Spleen (tissue), 7 donors: ENCODE measurements around the gene ANKS3.

Experiments
- CTCF ChIP-seq, 11 experiments: fragments of 200-600 bp in 7 of 11; fragments of 450-650 bp in 4 of 11; sonication (generic) in 4 of 11; IDR thresholded peaks in 8 of 11; conservative IDR thresholded peaks in 3 of 11; 1 replicate in 7 of 11; 2 replicates in 4 of 11; pipeline versions ENCODE4 v1.4.0 to v1.8.0; 2016 to 2021; ENCODE audit warnings: antibody characterized with exemption in 11 of 11, inconsistent platforms in 4 of 11, mild to moderate bottlenecking in 1 of 11
- POLR2A ChIP-seq, 3 donors: fragments of 450-650 bp; IDR thresholded peaks; one replicate each; pipeline ENCODE4 v1.5.1; 2017; ENCODE audit warnings: antibody characterized with exemption in 3 of 3, mild to moderate bottlenecking in 1 of 3
- POLR2AphosphoS5 ChIP-seq, 3 donors: sonication (generic); formaldehyde crosslinking; IDR thresholded peaks; one replicate each; pipeline ENCODE4 v1.5.1; 2017; ENCODE audit warnings: antibody characterized with exemption in 3 of 3
- donor health status: DM: no; HTN: no; CAD: no; lungs with moderate emphysema.
- donor health status: DM: no; HTN: no; CAD: no.
- donor health status: DM: no; HTN: no; CAD: no.

GRCh38 chr16:4686497-4687210 lies 47.4 kb downstream of the ANKS3 start:
- TF ChIP-seq POLR2A (IDR thresholded peaks at IDR 0.05) (no peak), CTCF (IDR thresholded peaks at IDR 0.05 in 8 of 11, conservative IDR thresholded peaks at IDR 0.05 in 3 of 11) (no peak), POLR2AphosphoS5 (IDR thresholded peaks at IDR 0.05) (peak in 1 of 3 donors; percentile 39)
